Measurements from ENCODE around the gene KLF16. TPM values are rescaled to one million over a fixed set of nuclear protein-coding genes. Genes with fewer than 3 reads are reported as not detected.

The KLF16 gene
- total RNA-seq, 2 donors from 2014 or later = 26.4 to 27.5 TPM

- no peak for DNase-seq
- no peaks in the 10 kb centered on the region for H3K27me3 Mint-ChIP-seq (ENCODE audit: low read depth)
- ATAC-seq (replicated peaks in 1 of 2) = peak; percentile 24 to 26
- H3K9me3 Mint-ChIP-seq = no peaks in the 10 kb centered on the region
- H3K4me3 Mint-ChIP-seq = peak within 1 kb of the TSS; percentile 79 to 95
- no peaks in the 10 kb centered on the region for H3K36me3 Mint-ChIP-seq (ENCODE audit: insufficient read depth in 2 of 2)
- peaks cover 17% of the 10 kb centered on the region for H3K4me1 Mint-ChIP-seq (ENCODE audit: low read depth)
- H3K27ac Mint-ChIP-seq = peak within 1 kb of the TSS; percentile 43
These were observed 51.4 kb downstream of the KLF16 start, which contains the start of gene ATP8B3 for GRCh38 chr19:1811942-1812425. Gene ATP8B3 (minus strand): TSS chr19:1812276. CDS start chr19:1811736, 540 bp downstream.

GRCh38 chr19:1811472-1811894 lies 51.9 kb downstream of the KLF16 start:
- ATAC-seq (replicated peaks in 1 of 2) = peak in 1 of 2 donors; percentile 11
- H3K4me1 Mint-ChIP-seq (ENCODE audit: low read depth) = peaks cover 17% of the 10 kb centered on the region
- no peak overlapping the region for H3K27ac Mint-ChIP-seq
- no peaks in the 10 kb centered on the region for H3K9me3 Mint-ChIP-seq
- DNase-seq = peak; percentile 61 to 70
- no peaks in the 10 kb centered on the region for H3K27me3 Mint-ChIP-seq (ENCODE audit: low read depth)
- no peaks in the 10 kb centered on the region for H3K36me3 Mint-ChIP-seq (ENCODE audit: insufficient read depth in 2 of 2)
- peak overlapping the region; percentile 79 to 95 for H3K4me3 Mint-ChIP-seq

- Mint-ChIP-seq H3K4me1 (ENCODE audit: low read depth) (peaks cover 17% of the 10 kb centered on the region), H3K9me3 (no peaks in the 10 kb centered on the region), H3K27ac (no peak overlapping the region), H3K27me3 (ENCODE audit: low read depth) (no peaks in the 10 kb centered on the region), H3K36me3 (ENCODE audit: insufficient read depth in 2 of 2) (no peaks in the 10 kb centered on the region), H3K4me3 (peak overlapping the region in 1 of 2 donors; percentile 95)
- DNase-seq = no peak
- no peak for ATAC-seq (replicated peaks in 1 of 2)
These were observed 52.8 kb downstream of the KLF16 start for GRCh38 chr19:1810439-1811160.

- DNase-seq (no peak), ATAC-seq (replicated peaks in 1 of 2) (no peak)
- Mint-ChIP-seq H3K9me3 (no peaks in the 10 kb centered on the region), H3K4me3 (no peak overlapping the region), H3K36me3 (ENCODE audit: insufficient read depth in 2 of 2) (no peaks in the 10 kb centered on the region), H3K4me1 (ENCODE audit: low read depth) (peaks cover 17% of the 10 kb centered on the region), H3K27me3 (ENCODE audit: low read depth) (no peaks in the 10 kb centered on the region), H3K27ac (no peak overlapping the region)
These were observed 53.7 kb downstream of the KLF16 start for GRCh38 chr19:1809678-1810077.

GRCh38 chr19:1808395-1808731 lies 55.0 kb downstream of the KLF16 start:
- no peak overlapping the region for H3K4me3 Mint-ChIP-seq
- H3K4me1 Mint-ChIP-seq (ENCODE audit: low read depth) = peaks cover 17% of the 10 kb centered on the region
- H3K36me3 Mint-ChIP-seq (ENCODE audit: insufficient read depth in 2 of 2) = no peaks in the 10 kb centered on the region
- no peak overlapping the region for H3K27ac Mint-ChIP-seq
- no peaks in the 10 kb centered on the region for H3K9me3 Mint-ChIP-seq
- DNase-seq = no peak
- no peak for ATAC-seq (replicated peaks in 1 of 2)
- H3K27me3 Mint-ChIP-seq (ENCODE audit: low read depth) = no peaks in the 10 kb centered on the region

GRCh38 chr19:1807695-1808394 lies 55.5 kb downstream of the KLF16 start:
- H3K4me1 Mint-ChIP-seq (ENCODE audit: low read depth) = peaks cover 13% of the 10 kb centered on the region
- no peak overlapping the region for H3K4me3 Mint-ChIP-seq
- no peaks in the 10 kb centered on the region for H3K36me3 Mint-ChIP-seq (ENCODE audit: insufficient read depth in 2 of 2)
- H3K9me3 Mint-ChIP-seq = no peaks in the 10 kb centered on the region
- ATAC-seq (replicated peaks in 1 of 2) = no peak
- H3K27ac Mint-ChIP-seq = no peak overlapping the region
- DNase-seq = no peak
- no peaks in the 10 kb centered on the region for H3K27me3 Mint-ChIP-seq (ENCODE audit: low read depth)

GRCh38 chr19:1807030-1807694 lies 56.2 kb downstream of the KLF16 start:
- Mint-ChIP-seq H3K27ac (no peak overlapping the region), H3K36me3 (ENCODE audit: insufficient read depth in 2 of 2) (no peaks in the 10 kb centered on the region), H3K9me3 (no peaks in the 10 kb centered on the region), H3K4me1 (ENCODE audit: low read depth) (peaks cover 8% of the 10 kb centered on the region), H3K4me3 (no peak overlapping the region), H3K27me3 (ENCODE audit: low read depth) (no peaks in the 10 kb centered on the region)
- no peak for DNase-seq
- ATAC-seq (replicated peaks in 1 of 2) = no peak

- ATAC-seq (replicated peaks in 1 of 2) (no peak), DNase-seq (no peak)
- H3K27ac Mint-ChIP-seq = no peak overlapping the region
- H3K9me3 Mint-ChIP-seq = no peaks in the 10 kb centered on the region
- H3K4me1 Mint-ChIP-seq (ENCODE audit: low read depth) = peaks cover 5% of the 10 kb centered on the region
- H3K36me3 Mint-ChIP-seq (ENCODE audit: insufficient read depth in 2 of 2) = no peaks in the 10 kb centered on the region
- no peaks in the 10 kb centered on the region for H3K27me3 Mint-ChIP-seq (ENCODE audit: low read depth)
- no peak overlapping the region for H3K4me3 Mint-ChIP-seq
These were observed 57.0 kb downstream of the KLF16 start for GRCh38 chr19:1806184-1807029.

GRCh38 chr19:1805401-1806183 lies 57.8 kb downstream of the KLF16 start:
- Mint-ChIP-seq H3K4me1 (ENCODE audit: low read depth) (no peaks in the 10 kb centered on the region), H3K4me3 (no peak overlapping the region), H3K27ac (no peak overlapping the region), H3K9me3 (no peaks in the 10 kb centered on the region), H3K27me3 (ENCODE audit: low read depth) (no peaks in the 10 kb centered on the region), H3K36me3 (ENCODE audit: insufficient read depth in 2 of 2) (no peaks in the 10 kb centered on the region)
- ATAC-seq (replicated peaks in 1 of 2) (no peak), DNase-seq (no peak)

- H3K36me3 Mint-ChIP-seq (ENCODE audit: insufficient read depth in 2 of 2) = no peaks in the 10 kb centered on the region
- no peaks in the 10 kb centered on the region for H3K9me3 Mint-ChIP-seq
- no peak for ATAC-seq (replicated peaks in 1 of 2)
- H3K4me1 Mint-ChIP-seq (ENCODE audit: low read depth) = no peaks in the 10 kb centered on the region
- no peak for DNase-seq
- H3K4me3 Mint-ChIP-seq = no peak overlapping the region
- H3K27me3 Mint-ChIP-seq (ENCODE audit: low read depth) = no peaks in the 10 kb centered on the region
- H3K27ac Mint-ChIP-seq = no peak overlapping the region
These were observed 58.5 kb downstream of the KLF16 start for GRCh38 chr19:1804858-1805257.
